ENCODE measurements around the gene KLHL29. TPM values are rescaled to one million over a fixed set of nuclear protein-coding genes. Genes with fewer than 3 reads are reported as not detected.

The KLHL29 gene
- total and polyA plus RNA-seq, 2 experiments from 2014 or later = 3.8 to 9.9 TPM

- H3K4me1 ChIP-seq (ENCODE audit: insufficient read depth) = peaks cover 10% of the 10 kb centered on the region
- H3K27ac ChIP-seq = no peak overlapping the region
- H3K9me3 ChIP-seq (ENCODE audit: low read depth) = no peaks in the 10 kb centered on the region
- 80% methylated on average over 19 of the region's 19 CpGs for WGBS (ENCODE audit: low lambda C conversion rate, missing lambda C conversion rate)
- no peak overlapping the region for H2AFZ ChIP-seq
- no peaks in the 10 kb centered on the region for H3K36me3 ChIP-seq (replicated peaks; ENCODE audit: insufficient read depth, low read depth)
- TF ChIP-seq EZH2phosphoT487 (IDR thresholded peaks at IDR 0.05; ENCODE audit: low read depth, severe bottlenecking, unreplicated experiment) = no peak
- TF ChIP-seq CTCF (IDR thresholded peaks at IDR 0.05; ENCODE audit: poor library complexity) = no peak
- TF ChIP-seq EZH2 (IDR thresholded peaks at IDR 0.05; ENCODE audit: borderline replicate concordance) = no peak
- no peak for DNase-seq (ENCODE audit: low spot score)
- H3K27me3 ChIP-seq = no peaks in the 10 kb centered on the region
- H3K9me2 ChIP-seq (replicated peaks; ENCODE audit: insufficient read depth) = no peaks in the 10 kb centered on the region
- no peak overlapping the region for H3K4me3 ChIP-seq
- H3K79me2 ChIP-seq = no peaks in the 10 kb centered on the region
- H4K20me1 ChIP-seq (ENCODE audit: insufficient read depth, poor library complexity, severe bottlenecking) = no peaks in the 10 kb centered on the region
- H3K4me2 ChIP-seq = no peak overlapping the region
These were observed 271.1 kb downstream of the KLHL29 start for GRCh38 chr2:23655934-23656596.

- no peak overlapping the region for H3K4me3 ChIP-seq
- H4K20me1 ChIP-seq (ENCODE audit: insufficient read depth, poor library complexity, severe bottlenecking) = no peaks in the 10 kb centered on the region
- H3K9me3 ChIP-seq (ENCODE audit: low read depth) = no peaks in the 10 kb centered on the region
- no peaks in the 10 kb centered on the region for H3K79me2 ChIP-seq
- TF ChIP-seq CTCF (IDR thresholded peaks at IDR 0.05; ENCODE audit: poor library complexity) = no peak
- no peak for TF ChIP-seq EZH2phosphoT487 (IDR thresholded peaks at IDR 0.05; ENCODE audit: low read depth, severe bottlenecking, unreplicated experiment)
- no peak for TF ChIP-seq EZH2 (IDR thresholded peaks at IDR 0.05; ENCODE audit: borderline replicate concordance)
- no peak overlapping the region for H2AFZ ChIP-seq
- no peaks in the 10 kb centered on the region for H3K36me3 ChIP-seq (replicated peaks; ENCODE audit: insufficient read depth, low read depth)
- no peak overlapping the region for H3K27ac ChIP-seq
- H3K9me2 ChIP-seq (replicated peaks; ENCODE audit: insufficient read depth) = no peaks in the 10 kb centered on the region
- 72% methylated on average over 10 of the region's 10 CpGs for WGBS (ENCODE audit: low lambda C conversion rate, missing lambda C conversion rate)
- no peak overlapping the region for H3K4me2 ChIP-seq
- peaks cover 10% of the 10 kb centered on the region for H3K4me1 ChIP-seq (ENCODE audit: insufficient read depth)
- no peaks in the 10 kb centered on the region for H3K27me3 ChIP-seq
- no peak for DNase-seq (ENCODE audit: low spot score)
These were observed 271.6 kb downstream of the KLHL29 start for GRCh38 chr2:23656597-23656973.

- Histone ChIP-seq H3K36me3 (replicated peaks; ENCODE audit: insufficient read depth, low read depth) (no peaks in the 10 kb centered on the region), H3K27me3 (no peaks in the 10 kb centered on the region), H3K9me2 (replicated peaks; ENCODE audit: insufficient read depth) (no peaks in the 10 kb centered on the region), H3K4me3 (no peak overlapping the region), H2AFZ (no peak overlapping the region), H3K27ac (no peak overlapping the region), H3K4me1 (ENCODE audit: insufficient read depth) (peaks cover 10% of the 10 kb centered on the region), H4K20me1 (ENCODE audit: insufficient read depth, poor library complexity, severe bottlenecking) (no peaks in the 10 kb centered on the region), H3K4me2 (no peak overlapping the region), H3K9me3 (ENCODE audit: low read depth) (no peaks in the 10 kb centered on the region), H3K79me2 (no peaks in the 10 kb centered on the region)
- 60% methylated on average over 1 of the region's 1 CpG for WGBS (ENCODE audit: low lambda C conversion rate, missing lambda C conversion rate)
- TF ChIP-seq EZH2 (IDR thresholded peaks at IDR 0.05; ENCODE audit: borderline replicate concordance) (no peak), CTCF (IDR thresholded peaks at IDR 0.05; ENCODE audit: poor library complexity) (no peak), EZH2phosphoT487 (IDR thresholded peaks at IDR 0.05; ENCODE audit: low read depth, severe bottlenecking, unreplicated experiment) (no peak)
- DNase-seq (ENCODE audit: low spot score) = no peak
These were observed 272.4 kb downstream of the KLHL29 start for GRCh38 chr2:23657371-23657770.

All from hepatocyte (in vitro differentiated cells).